A549 treated with CORT108297 at 1 μM for 4 hours (cell line): ENCODE results near the gene CDK9. TPM values are rescaled to one million over a fixed set of nuclear protein-coding genes. Genes with fewer than 3 reads are reported as not detected.

Source experiments
- total RNA-seq: library from RNA; stranded (reverse); fragments of 200-300 nt; extraction: Qiagen RNA extraction; gene quantifications from 5 replicates; pipeline ENCODE4 v1.2.3, GENCODE V29; 2022

CDK9 gene
- 40.9 to 50.5 TPM (median 49.4 TPM) in 5 replicates for total RNA-seq

DNA sequence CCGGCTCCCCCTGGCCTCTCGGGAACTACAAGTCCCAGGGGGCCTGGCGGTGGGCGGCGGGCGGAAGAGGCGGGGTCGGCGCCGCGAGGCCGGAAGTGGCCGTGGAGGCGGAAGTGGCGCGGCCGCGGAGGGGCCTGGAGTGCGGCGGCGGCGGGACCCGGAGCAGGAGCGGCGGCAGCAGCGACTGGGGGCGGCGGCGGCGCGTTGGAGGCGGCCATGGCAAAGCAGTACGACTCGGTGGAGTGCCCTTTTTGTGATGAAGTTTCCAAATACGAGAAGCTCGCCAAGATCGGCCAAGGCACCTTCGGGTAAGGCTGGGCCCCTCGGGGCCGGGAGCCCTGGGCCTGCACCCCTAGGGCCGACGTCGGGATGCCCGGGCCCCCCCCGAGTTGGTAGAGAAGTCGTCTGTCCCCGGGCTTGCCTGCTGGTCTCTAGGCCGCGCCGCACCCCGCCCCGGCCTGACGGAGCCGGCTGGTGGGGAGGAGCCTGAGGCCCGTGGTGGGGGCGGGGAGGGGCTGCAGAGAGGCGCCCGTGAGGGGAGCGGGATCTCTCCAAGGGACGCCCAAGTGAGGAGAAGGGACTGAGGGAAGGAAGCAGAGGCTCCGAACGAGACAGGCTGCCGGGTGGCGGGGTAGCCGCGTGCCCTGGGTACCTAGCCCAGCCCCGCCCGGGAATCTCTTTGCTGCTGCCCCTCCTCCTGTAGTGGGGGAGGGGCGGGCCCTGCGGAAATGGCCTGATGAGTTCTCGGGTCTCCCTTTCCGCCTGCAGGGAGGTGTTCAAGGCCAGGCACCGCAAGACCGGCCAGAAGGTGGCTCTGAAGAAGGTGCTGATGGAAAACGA is at the start of gene CDK9:
Gene CDK9 (plus strand): TSS at position 102 of the 840 bp plus-strand sequence. CDS start 115 bp downstream, at position 217.

DNA sequence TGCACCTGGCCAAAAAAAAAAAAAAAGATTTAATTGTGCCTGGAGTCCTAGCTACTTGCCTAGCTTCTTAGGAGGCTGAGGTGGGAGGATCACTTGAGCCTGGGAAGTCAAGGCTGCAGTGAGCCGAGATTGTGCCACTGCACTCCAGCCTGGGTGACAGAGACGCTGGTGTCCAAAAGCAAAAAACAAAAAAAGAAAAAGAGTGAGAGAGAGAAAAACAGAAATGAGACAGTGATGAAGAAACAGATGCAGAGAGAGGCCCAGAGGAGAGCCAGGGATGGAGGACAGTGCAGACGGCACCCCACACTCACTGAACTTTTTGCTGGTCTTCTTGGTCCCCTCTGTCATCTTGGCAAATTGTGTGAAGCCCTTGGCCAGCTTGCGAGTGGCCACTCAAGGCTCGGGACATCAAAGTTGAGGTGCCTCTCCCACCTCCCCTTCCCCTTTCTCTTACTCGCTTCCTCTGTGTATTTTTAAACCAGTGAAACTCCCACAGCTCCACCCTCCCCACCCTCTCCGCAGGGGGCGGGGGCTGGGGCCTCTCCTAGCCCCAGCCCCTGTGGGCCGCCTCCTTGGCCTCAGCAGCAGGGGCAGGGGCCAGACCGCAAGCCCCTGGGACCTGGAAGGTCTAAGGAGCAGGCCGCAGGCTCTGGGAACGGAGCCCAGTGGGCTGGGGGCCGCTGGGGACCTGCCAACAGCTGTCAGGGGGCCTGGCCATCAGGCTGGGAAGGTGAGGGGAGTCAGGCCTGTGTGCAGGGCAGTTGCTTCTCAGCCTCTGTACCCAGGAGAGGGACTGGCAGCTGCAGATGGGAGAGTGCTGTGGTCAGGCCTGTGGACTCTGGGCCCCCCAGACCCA is 7.3 kb upstream of the CDK9 start, which contains the start of gene SH2D3C:
Gene SH2D3C (minus strand): TSS at position 387 of the 856 bp plus-strand sequence. CDS start 39 bp downstream, at position 348.

DNA sequence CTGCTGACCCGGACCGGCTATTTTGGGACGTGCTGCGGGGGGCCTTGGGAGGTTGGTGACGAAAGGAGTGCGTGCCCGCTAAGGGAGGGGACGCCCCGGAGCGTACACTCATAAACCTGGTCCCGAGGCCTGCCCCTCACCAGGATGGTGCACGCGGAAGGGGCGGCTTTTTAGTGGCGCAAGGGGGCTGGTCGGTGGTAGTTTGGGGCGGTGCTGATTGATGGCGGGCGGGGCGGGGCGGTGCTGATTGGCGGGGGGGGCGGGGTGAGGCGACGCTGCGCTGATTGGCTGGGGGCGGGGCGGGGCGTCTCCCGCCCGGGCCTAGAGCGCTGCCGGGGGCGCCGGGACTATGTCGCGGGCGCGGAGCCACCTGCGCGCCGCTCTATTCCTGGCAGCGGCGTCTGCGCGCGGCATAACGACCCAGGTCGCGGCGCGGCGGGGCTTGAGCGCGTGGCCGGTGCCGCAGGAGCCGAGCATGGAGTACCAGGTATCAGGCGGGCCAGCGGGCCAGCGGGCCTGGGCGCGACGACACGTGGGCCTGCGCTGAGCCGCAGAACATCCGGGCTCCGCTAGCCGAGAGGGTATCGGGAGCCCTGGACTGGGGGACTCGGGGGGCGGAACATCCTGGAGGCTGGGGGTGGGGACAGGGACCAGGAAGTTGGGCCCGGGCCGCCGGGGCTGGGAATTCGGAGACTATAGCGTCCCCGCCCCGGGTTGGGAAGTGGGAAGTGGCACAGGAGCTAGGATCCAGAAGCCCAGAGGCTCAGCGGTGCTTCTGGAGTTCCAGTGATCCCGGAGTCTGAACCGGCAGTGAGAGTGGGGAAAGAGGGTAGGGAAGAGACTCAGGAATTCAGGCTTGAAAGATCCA is 17.0 kb downstream of the CDK9 start, which contains the start of gene FPGS:
Gene FPGS (plus strand): TSS at position 307 of the 868 bp plus-strand sequence. CDS start 43 bp downstream, at position 350.

Other genes with a start within 250 kb of the CDK9 start
- gene STXBP1, start 173.8 kb upstream of the CDK9 start, total RNA-seq, result 14.6 to 18.8 TPM (median 17.2 TPM) in 5 replicates
- 0.04 to 0.07 TPM (median 0.06 TPM) in 3 of 5 replicates, not detected in the others for gene CFAP157, start 79.0 kb upstream of the CDK9 start, total RNA-seq
- 10.3 to 20.0 TPM (median 18.9 TPM) in 5 replicates for gene PTRH1, start 70.4 kb upstream of the CDK9 start, total RNA-seq
- 0.02 to 0.05 TPM in 2 of 5 replicates, not detected in the others for gene TTC16, start 70.0 kb upstream of the CDK9 start, total RNA-seq
- 10.5 to 15.4 TPM (median 15.1 TPM) in 5 replicates for gene TOR2A, start 50.7 kb upstream of the CDK9 start, total RNA-seq
- gene SH2D3C, start 7.4 kb upstream of the CDK9 start, total RNA-seq, result 0.06 to 0.36 TPM (median 0.06 TPM) in 5 replicates
- gene FPGS, start 16.8 kb downstream of the CDK9 start, total RNA-seq, result 44.8 to 56.7 TPM (median 49.2 TPM) in 5 replicates
- gene ENG, start 68.6 kb downstream of the CDK9 start, total RNA-seq, result 0.15 to 0.17 TPM (median 0.17 TPM) in 5 replicates
- gene AK1, start 91.6 kb downstream of the CDK9 start, total RNA-seq, result 40.1 to 83.3 TPM (median 73.5 TPM) in 5 replicates
- 22.2 to 26.8 TPM (median 23.4 TPM) in 5 replicates for gene ST6GALNAC6, start 113.6 kb downstream of the CDK9 start, total RNA-seq
- 14.0 to 24.2 TPM (median 22.2 TPM) in 5 replicates for gene ST6GALNAC4, start 131.0 kb downstream of the CDK9 start, total RNA-seq
- gene PIP5KL1, start 144.7 kb downstream of the CDK9 start, total RNA-seq, result 1.4 to 2.4 TPM (median 2.3 TPM) in 5 replicates
- 39.5 to 48.4 TPM (median 45.7 TPM) in 5 replicates for gene DPM2, start 151.8 kb downstream of the CDK9 start, total RNA-seq
- gene EEIG1, start 195.0 kb downstream of the CDK9 start, total RNA-seq, result 50.6 to 81.0 TPM (median 63.1 TPM) in 5 replicates